Left renal cortex interstitium (tissue), 4 donors: ENCODE measurements around the gene HSPA2. TPM values are rescaled to one million over a fixed set of nuclear protein-coding genes. Genes with fewer than 3 reads are reported as not detected.
"Not testable (repeated sequence)": the region's sequence is repeated elsewhere in the genome, so short reads cannot be mapped to it uniquely, and the experiment has no call there.

Experiments used
- DNase-seq, 4 donors: peaks; one replicate each; pipeline ENCODE4 v3.0.0-alpha.2; 2013; ENCODE audit warnings: low read depth in 4 of 4, low spot score in 2 of 4, missing footprints in 1 of 4
- polyA plus RNA-seq, 4 donors: library from polyadenylated mRNA; unstranded; fragments of 120-200 nt; gene quantifications; one replicate each; pipeline ENCODE4 v1.2.1, GENCODE V29; 2013; ENCODE audit not compliant: insufficient read length in 4 of 4

Gene HSPA2
- polyA plus RNA-seq, 4 donors: 17.4 to 29.8 (median 20.5) TPM

GRCh38 chr14:64510825-64511671, 29.5 kb upstream of the HSPA2 start:
- DNase-seq: peak in 2 of 4 donors; percentile 37 to 65

DNA sequence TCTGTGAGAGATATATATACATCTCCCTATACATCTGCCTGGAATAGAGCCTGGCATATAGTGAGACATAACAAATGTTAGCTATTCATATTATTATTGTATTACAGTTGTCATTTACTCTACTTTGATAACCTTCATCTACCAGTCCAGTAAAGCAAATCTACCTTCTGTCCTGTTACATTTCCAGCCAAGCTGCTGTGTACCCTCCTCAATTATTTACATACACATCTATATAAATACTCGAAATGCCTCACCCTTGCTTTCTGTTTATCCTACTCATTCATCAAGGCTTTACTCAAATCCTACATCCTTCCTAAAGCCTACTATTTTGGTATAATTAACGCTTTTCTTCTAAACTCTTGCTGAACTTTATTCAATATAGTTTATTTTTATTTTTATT, 27.3 kb upstream of the HSPA2 start:
- no peak for DNase-seq

- DNase-seq: no peak
These were observed 25.5 kb upstream of the HSPA2 start for GRCh38 chr14:64515053-64515452.

- DNase-seq: no peak
These were observed 23.6 kb upstream of the HSPA2 start for GRCh38 chr14:64516969-64517368.

GRCh38 chr14:64517667-64518066, 22.9 kb upstream of the HSPA2 start:
- not testable (repeated sequence) for DNase-seq

GRCh38 chr14:64518229-64518628, 22.3 kb upstream of the HSPA2 start:
- DNase-seq: no peak

DNA sequence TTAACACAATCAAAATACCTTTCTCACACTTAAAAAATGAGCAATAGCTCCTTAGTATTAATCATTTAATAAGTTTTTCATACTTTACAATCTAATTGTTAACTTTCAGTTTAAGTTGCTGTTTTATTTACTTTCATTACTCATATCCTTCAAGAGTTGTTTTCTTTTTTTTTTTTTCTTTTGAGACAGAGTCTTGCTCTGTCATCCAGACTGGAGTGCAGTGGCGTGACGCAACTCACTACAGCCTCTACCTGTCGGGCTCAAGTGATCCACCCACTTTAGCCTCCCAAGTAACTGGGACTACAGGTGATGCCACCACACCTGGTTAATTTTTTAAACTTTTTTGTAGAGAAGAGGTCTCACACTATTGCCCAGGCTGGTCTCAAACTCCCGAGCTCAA, 19.8 kb upstream of the HSPA2 start:
- no peak for DNase-seq

GRCh38 chr14:64522591-64523355, 17.8 kb upstream of the HSPA2 start:
- no peak for DNase-seq

DNA sequence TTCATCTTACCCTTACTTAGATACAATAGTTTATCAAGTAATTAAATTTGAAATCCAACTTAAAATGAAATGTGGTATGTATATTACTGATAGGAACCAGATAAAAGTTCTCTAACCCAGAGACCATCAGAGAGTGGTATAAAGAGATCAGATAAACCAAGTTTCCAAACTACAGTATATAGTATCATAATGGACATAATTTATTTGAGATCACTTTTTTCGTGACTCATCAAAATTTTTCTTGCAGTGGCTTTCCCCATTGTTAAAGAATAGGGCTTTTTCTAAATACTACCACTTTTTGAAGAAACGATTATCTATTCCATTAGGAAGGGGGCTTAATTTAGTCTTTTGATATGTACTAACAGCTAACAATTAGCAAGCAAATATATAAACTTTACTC, 15.2 kb upstream of the HSPA2 start:
- DNase-seq: no peak

- no peak for DNase-seq
These were observed 9.0 kb upstream of the HSPA2 start for GRCh38 chr14:64531567-64531966.

DNA sequence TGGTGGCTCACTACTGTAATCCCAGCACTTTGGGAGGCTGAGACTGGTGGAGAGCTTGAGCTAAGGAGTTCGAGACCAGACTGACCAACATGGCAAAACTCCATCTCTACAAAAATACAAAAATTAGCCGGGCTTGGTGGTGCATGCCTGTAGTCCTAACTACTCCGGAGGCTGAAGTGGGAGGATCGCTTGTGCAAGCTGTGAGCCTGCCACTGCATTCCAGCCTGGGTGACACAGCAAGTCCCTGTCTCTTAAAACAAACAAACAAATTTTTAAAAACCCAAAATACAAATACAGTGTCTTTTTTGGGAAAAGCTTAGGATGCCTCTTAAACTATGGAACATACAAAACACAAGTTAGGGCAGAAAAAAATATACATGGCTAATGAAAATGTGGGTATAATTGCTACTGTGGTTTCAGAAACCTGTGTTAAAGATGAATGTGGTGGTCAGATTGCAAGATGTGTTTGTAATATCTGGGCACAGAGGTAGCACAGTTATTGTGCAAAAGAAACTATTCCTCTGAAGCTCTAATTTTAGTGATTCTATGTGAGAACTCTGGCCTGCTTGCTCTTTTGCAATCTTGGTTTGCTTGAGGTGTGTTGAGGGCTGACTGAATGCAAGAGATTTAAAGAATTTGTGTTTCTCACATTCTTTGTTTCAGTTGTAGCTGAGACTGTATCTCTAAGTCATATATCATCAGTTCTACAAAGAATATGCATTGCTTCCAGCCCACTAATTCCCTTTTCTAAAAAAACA, 3.9 kb upstream of the HSPA2 start:
- DNase-seq: no peak

DNA sequence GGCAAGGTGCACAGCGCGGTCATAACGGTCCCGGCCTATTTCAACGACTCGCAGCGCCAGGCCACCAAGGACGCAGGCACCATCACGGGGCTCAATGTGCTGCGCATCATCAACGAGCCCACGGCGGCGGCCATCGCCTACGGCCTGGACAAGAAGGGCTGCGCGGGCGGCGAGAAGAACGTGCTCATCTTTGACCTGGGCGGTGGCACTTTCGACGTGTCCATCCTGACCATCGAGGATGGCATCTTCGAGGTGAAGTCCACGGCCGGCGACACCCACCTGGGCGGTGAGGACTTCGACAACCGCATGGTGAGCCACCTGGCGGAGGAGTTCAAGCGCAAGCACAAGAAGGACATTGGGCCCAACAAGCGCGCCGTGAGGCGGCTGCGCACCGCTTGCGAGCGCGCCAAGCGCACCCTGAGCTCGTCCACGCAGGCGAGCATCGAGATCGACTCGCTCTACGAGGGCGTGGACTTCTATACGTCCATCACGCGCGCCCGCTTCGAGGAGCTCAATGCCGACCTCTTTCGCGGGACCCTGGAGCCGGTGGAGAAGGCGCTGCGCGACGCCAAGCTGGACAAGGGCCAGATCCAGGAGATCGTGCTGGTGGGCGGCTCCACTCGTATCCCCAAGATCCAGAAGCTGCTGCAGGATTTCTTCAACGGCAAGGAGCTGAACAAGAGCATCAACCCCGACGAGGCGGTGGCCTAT, 875 bp downstream of the HSPA2 start:
- peak in 1 of 4 donors; percentile 31 for DNase-seq

GRCh38 chr14:64541972-64542835, 1.7 kb downstream of the HSPA2 start:
- no peak for DNase-seq

GRCh38 chr14:64542836-64543201, 2.3 kb downstream of the HSPA2 start:
- no peak for DNase-seq

- no peak for DNase-seq
These were observed 4.2 kb downstream of the HSPA2 start for GRCh38 chr14:64544607-64545312.

DNA sequence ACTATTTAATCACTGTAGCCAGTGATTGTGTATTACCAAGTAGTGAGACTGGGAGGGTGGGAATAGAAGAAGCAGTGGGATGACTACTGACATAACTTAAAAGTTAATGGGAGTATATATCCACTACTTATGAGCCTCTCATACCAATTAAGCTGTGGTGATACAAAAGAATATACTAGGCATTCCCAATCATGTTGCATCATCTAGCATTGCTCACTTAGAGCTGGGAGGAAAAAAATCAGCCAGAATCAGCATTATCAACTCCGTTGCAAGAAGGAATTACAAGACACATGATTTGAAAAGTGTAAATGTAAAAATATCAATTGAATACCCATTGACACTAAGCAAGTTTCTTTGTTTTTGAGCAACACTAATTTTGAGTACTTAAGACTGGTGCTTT, 8.5 kb downstream of the HSPA2 start:
- DNase-seq: no peak

- no peak for DNase-seq
These were observed 9.5 kb downstream of the HSPA2 start, which contains the start of gene PPP1R36 for GRCh38 chr14:64549791-64550620. Gene PPP1R36 (plus strand): TSS chr14:64549961. CDS start chr14:64549998, 37 bp downstream.
